Gastrocnemius medialis (tissue), 4 donors: ENCODE data around the gene TOR4A.

Source experiments
- CTCF ChIP-seq, 5 experiments: fragments of 450-650 bp in 3 of 5; fragments of 200-600 bp in 2 of 5; sonication (generic) in 2 of 5; IDR thresholded peaks in 4 of 5; conservative IDR thresholded peaks in 1 of 5; 1 replicate in 4 of 5; 2 replicates in 1 of 5; pipeline ENCODE4 v1.5.1; 2016 to 2019; ENCODE audit warnings: antibody characterized with exemption in 5 of 5, mild to moderate bottlenecking in 3 of 5, moderate library complexity in 3 of 5
- POLR2A ChIP-seq, 2 donors: fragments of 450-650 bp; IDR thresholded peaks; one replicate each; pipeline ENCODE4 v1.6.1; 2017; ENCODE audit warnings: antibody characterized with exemption in 2 of 2, mild to moderate bottlenecking in 2 of 2, moderate library complexity in 2 of 2

DNA sequence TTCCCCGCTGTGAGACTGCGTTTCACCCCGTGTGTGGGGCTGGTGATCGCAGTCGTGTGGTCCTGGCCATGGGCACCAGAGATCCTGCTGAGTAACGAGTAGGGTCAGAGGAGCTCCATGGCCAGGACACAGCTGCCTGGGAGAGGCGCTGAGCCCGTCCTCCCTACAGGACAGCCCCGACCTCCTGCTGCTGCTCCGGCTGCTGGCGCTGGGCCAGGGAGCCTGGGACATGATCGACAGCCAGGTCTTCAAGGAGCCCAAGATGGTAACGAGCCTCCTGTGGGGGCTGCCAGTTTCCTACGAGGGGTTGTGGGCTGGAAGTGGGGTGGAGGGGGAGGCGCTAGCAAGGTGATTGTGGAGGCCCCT is 11.4 kb upstream of the TOR4A start:
- TF ChIP-seq CTCF (IDR thresholded peaks at IDR 0.05 in 4 of 5, conservative IDR thresholded peaks at IDR 0.05 in 1 of 5) (no peak), POLR2A (IDR thresholded peaks at IDR 0.05) (no peak)
